SW 1271 (cell line): Measurements from ENCODE around the gene LINC00237.
A peak's percentile ranks its signal among the peaks of the same experiment; 100 is the strongest.

Source experiments
- DNase-seq, 2 experiments: peaks; one replicate each; lab custom pipeline; 2025; lab: John Stamatoyannopoulos, UW

The LINC00237 gene

DNA sequence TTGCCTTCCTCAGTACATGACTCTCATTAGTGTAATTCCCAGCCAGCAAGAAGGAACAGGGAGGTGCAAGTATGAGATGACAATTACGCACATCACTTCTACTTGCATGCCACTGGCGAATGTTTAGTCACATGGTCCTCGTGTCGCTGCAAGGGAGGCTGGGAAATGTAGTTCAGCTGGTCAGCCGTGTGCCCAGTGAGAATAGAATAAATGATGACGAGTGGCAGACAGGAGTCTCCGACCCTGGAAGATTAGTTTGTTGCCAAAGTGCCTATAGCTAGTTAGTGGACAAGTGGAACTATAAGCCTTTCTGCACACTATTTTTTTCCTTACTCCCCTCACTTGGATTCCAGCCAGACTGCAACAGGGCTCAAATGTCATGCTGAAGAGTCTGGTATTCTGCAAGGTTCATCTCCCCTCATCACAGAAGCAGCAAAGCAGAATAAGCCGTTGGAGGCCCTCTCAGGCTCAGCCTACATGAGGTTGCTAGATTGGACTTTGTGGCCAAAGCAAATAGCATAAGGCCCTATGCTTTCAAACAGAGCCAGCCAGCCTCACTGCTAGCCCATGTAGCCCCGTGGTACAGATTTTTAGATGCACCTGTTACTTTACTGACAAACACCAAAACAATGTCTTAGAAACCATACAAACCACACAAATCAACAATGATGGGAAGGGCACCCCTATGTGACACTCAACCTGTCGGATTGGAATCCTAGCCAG lies 9.7 kb downstream of the LINC00237 start:
- peak in 1 of 2 experiments; percentile 14 for DNase-seq

DNA sequence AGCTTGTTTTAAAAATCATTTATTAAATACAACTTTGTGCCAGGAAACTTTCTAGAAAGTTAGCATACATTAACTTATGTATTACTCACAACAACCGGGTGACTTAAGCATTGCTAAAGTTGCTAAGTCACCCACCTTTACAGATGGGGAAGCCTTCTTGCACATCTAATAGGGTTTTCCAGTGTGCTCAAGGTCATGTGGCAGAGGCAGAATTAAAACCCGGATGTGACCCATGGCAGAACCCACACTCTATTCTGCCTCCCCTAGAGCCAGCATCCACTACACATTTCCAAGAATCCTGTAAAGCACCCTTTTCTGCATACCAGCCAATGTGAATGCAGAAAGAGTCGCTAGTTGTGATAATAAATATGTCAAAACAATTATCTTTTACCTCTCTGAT lies 13.4 kb downstream of the LINC00237 start:
- DNase-seq: no peak

- DNase-seq: no peak
Observed at GRCh38 chr20:21090721-21091120, 15.4 kb downstream of the LINC00237 start.

DNA sequence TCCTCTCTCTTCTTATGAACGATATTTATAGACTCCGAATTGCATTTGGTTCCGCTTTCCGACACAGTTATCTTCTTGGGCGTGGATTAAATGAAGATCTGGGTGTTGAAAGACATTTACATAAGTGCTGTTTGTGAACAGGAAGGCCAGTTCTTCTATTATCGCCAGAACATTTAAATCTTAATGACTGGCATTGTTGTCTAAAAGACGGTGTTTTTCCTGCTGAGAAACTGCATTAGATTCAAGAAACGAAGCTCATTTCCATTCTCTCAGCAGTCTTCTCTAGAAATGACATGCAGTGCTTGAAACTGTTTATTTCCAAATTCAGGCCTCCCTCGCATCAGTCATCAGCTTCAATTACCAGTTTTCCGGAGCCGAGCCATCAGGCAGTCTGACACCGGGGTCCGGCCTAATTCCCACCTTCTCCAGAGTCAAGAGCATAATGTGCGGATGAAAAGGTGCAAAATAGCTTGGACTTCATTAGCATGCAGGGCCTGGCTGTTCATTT lies 16.0 kb downstream of the LINC00237 start:
- DNase-seq: no peak

DNA sequence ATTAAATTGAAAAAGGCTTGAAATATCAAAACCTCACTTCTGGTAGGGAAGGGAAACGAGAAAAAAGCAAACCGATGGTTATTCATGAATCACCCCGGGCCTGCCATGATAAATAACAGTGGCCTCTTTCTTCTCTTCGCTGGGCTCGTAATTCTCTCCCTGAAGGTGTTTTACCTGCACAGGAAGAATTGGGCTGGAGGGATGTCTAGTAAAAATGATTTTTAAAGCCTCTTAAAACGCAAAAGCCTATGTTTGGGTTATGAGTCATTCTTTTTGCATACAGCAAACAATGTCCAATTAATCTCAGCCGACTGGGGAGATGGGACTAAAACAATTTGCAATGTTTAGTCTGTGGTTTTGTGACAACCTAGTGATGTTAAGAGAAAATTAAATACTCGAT lies 16.8 kb downstream of the LINC00237 start:
- no peak for DNase-seq

GRCh38 chr20:21087862-21088540 lies 18.2 kb downstream of the LINC00237 start:
- no peak for DNase-seq

DNA sequence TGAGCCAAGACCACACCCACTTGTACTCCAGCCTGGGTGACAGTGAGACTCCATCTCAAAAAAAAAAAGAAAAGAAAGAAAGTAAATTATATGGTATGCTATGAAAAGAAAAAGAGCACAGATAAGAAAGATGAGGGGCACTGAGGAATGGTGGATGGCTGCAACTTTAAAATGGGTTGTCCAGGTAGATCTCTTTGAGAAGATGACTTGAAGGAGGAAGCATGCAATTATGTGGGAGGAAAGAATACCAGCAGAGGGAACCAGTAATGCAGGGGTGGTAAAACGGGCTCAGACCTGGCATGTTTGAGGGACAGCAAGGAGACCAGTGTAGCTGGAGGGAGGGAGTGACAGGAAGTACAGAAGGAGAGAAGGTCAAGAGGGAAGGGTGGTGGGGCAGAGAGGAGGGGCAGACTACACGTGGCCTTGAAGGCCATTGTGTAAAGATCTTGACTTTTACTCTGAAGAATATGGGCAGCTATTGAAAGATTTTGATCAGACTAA lies 22.3 kb downstream of the LINC00237 start:
- no peak for DNase-seq

GRCh38 chr20:21082584-21082983 lies 23.6 kb downstream of the LINC00237 start:
- DNase-seq: no peak

DNA sequence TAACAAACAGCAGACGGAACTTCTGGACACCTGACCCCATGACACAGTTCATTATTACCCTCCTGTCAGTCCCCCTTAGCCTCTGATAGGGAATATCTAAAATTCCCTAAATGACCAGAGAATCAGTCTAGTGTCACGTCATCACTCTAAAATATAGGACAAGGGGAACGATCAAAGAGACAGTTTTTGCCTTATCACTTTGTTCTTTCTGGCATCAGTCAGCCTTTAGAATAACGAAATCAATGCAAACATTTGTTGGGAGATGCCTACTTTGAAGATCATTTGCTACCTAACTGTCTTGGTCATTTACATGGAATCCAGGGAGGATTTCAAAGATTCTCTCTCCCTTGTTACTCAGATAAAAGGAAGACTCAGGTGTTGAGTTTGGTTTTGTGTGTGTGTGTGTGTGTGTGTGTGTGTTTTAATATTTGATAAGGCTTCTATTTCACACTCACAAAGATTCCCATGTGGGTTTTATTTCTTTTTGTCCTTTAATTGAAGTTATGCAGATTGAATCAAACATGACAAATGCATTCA lies 28.3 kb downstream of the LINC00237 start:
- no peak for DNase-seq

- no peak for DNase-seq
Observed at GRCh38 chr20:21076073-21076472, 30.1 kb downstream of the LINC00237 start.

DNA sequence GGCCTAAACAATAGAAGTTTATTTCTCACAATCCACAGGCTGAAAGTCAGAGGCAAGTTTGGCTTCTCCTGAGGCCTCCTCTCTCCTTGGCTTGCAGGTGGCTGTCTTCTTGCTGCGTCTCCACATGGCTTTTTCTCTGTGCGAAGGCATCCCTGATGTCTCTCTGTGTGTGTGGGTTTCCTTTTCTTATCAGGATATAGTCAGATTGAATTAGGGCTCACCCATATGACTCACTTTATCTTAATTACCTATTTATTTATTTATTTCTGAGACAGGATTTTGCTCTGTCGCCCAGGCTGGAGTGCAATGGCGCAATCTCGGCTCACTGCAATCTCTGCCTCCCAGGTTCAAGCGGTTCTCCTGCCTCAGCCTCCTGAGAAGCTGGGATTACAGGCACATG lies 30.7 kb downstream of the LINC00237 start:
- no peak for DNase-seq

GRCh38 chr20:21074605-21075336 lies 31.4 kb downstream of the LINC00237 start:
- no peak for DNase-seq

DNA sequence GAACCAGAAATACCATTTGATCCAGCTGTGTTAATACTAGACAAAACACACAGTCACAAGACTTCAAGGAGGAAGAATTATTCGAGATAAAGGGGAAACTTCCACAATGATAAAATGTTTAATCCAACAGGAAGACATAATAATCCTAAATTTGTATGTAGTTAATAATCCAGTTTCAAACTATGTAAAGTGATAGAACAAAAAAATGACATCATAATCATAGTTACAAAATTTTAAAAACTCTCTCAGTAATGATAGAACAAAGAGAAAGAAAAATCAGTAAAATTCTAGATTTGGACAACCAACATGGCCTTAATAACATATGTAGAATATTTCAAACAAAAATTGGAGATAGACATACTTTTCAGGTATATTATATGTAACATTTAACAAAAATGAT lies 38.9 kb downstream of the LINC00237 start:
- no peak for DNase-seq

GRCh38 chr20:21064924-21065323 lies 41.2 kb downstream of the LINC00237 start:
- no peak for DNase-seq

DNA sequence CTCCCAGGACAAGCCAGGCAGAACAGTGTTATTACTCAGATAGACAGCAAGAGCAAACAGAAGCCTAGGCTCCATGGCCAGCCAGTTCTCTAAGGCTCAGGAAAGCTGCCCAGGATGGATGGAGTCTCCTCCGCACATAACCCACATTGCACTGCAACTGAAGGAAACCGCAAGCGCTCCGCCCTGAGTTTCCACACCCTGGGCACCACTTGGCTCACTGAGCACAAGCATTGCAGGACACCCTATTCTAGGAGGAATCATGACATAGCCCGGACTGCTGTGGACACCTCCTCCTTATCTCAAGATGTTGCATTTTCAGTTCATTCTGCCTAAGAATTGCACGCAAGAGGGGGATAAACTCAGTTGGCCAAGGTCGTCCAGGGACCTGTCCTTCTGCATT lies 42.9 kb downstream of the LINC00237 start:
- DNase-seq: no peak

- DNase-seq: no peak
Observed at GRCh38 chr20:21053002-21053762, 53.0 kb downstream of the LINC00237 start.

GRCh38 chr20:21052686-21053001 lies 53.5 kb downstream of the LINC00237 start:
- DNase-seq: no peak

GRCh38 chr20:21052241-21052640 lies 53.9 kb downstream of the LINC00237 start:
- DNase-seq: no peak

GRCh38 chr20:21050710-21051109 lies 55.4 kb downstream of the LINC00237 start:
- no peak for DNase-seq

DNA sequence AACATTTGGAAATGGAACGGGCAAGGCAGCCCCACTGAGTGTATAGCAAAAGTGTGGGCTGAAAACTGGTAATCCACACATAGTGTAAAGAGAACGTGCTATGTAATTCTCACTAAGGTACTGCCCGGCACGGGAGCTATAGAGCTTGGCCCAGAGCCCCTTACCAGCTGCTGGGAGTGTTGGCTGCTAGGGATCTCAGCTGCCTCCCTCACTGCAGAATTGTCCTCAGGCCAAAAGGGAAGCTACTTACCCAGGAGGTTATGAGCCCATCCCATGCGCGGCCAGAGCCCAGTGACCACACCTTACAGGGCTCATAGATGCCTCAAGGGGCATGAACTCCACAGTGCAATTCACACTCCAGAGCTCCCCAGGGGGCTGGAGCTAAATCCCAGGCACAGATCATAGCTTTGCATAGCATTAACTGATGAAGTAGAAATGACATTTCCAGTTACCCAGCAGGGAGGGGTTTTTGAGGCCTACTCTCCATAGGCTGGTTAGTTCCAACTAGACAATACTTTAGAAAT lies 56.8 kb downstream of the LINC00237 start:
- DNase-seq: no peak

GRCh38 chr20:21048841-21049273 lies 57.3 kb downstream of the LINC00237 start:
- DNase-seq: peak in 1 of 2 experiments; percentile 17
